Hepatocyte (in vitro differentiated cells): ENCODE measurements around the gene LYRM4. TPM values are rescaled to one million over a fixed set of nuclear protein-coding genes. Genes with fewer than 3 reads are reported as not detected.

Experiments used
- DNase-seq: peaks from one replicate; pipeline ENCODE4 v3.0.0-alpha.2; 2016; ENCODE audit warnings: low spot score
- H2AFZ ChIP-seq: fragments of 200-600 bp; sonication (generic); 2 replicates; pipeline ENCODE4 v1.6.0; 2016; ENCODE audit warnings: antibody characterized with exemption, mild to moderate bottlenecking
- H3K27ac ChIP-seq: fragments of 200-600 bp; sonication (generic); 2 replicates; pipeline ENCODE4 v1.5.1; 2016; ENCODE audit warnings: mild to moderate bottlenecking
- H3K27me3 ChIP-seq: fragments of 200-600 bp; sonication (generic); 2 replicates; pipeline ENCODE4 v1.6.1; 2016
- H3K36me3 ChIP-seq: fragments of 200-600 bp; sonication (generic); replicated peaks from 2 replicates; pipeline ENCODE4 v1.5.1; 2016; ENCODE audit warnings: low read depth; ENCODE audit not compliant: insufficient read depth
- H3K4me1 ChIP-seq: fragments of 200-600 bp; sonication (generic); 2 replicates; pipeline ENCODE4 v1.5.1; 2016; ENCODE audit warnings: mild to moderate bottlenecking, moderate library complexity; ENCODE audit not compliant: insufficient read depth
- H3K4me2 ChIP-seq: fragments of 200-600 bp; sonication (generic); 2 replicates; pipeline ENCODE4 v1.6.0; 2016
- H3K4me3 ChIP-seq: fragments of 200-600 bp; sonication (generic); 2 replicates; pipeline ENCODE4 v1.5.1; 2016; ENCODE audit warnings: mild to moderate bottlenecking
- H3K79me2 ChIP-seq: fragments of 200-600 bp; sonication (generic); 2 replicates; pipeline ENCODE4 v1.6.0; 2017; ENCODE audit warnings: mild to moderate bottlenecking
- H3K9me2 ChIP-seq: fragments of 200-600 bp; sonication (generic); replicated peaks from 2 replicates; pipeline ENCODE4 v1.6.0; 2017; ENCODE audit warnings: mild to moderate bottlenecking; ENCODE audit not compliant: insufficient read depth
- H3K9me3 ChIP-seq: fragments of 200-600 bp; sonication (generic); 2 replicates; pipeline ENCODE4 v1.5.1; 2016; ENCODE audit warnings: low read depth, mild to moderate bottlenecking
- H4K20me1 ChIP-seq: fragments of 200-600 bp; sonication (generic); 2 replicates; pipeline ENCODE4 v1.6.0; 2016; ENCODE audit warnings: mild to moderate bottlenecking; ENCODE audit not compliant: insufficient read depth, poor library complexity, severe bottlenecking
- CTCF ChIP-seq: fragments of 200-600 bp; sonication (generic); IDR thresholded peaks from 2 replicates; pipeline ENCODE4 v1.5.1; 2016; ENCODE audit warnings: antibody characterized with exemption, mild to moderate bottlenecking; ENCODE audit not compliant: poor library complexity
- EZH2 ChIP-seq: fragments of 200-600 bp; sonication (generic); IDR thresholded peaks from 2 replicates; pipeline ENCODE4 v1.6.1; 2016; ENCODE audit warnings: antibody characterized with exemption, mild to moderate bottlenecking, borderline replicate concordance
- EZH2phosphoT487 ChIP-seq: fragments of 200-600 bp; sonication (generic); IDR thresholded peaks from one replicate; pipeline ENCODE4 v1.6.1; 2018; ENCODE audit warnings: antibody characterized with exemption, mild to moderate bottlenecking, low read depth, moderate library complexity; ENCODE audit not compliant: unreplicated experiment, severe bottlenecking
- WGBS: methylation state at CpG from one replicate; pipeline ENCODE4 v1.1.6; 2016; ENCODE audit warnings: low lambda C conversion rate; ENCODE audit errors: missing lambda C conversion rate; 5-methylcytosine and 5-hydroxymethylcytosine counted together
- polyA plus RNA-seq: library from polyadenylated mRNA; unstranded; fragments of >200 nt; fragmentation: Nextera tagmentation; extraction: Ambion mirVana; gene quantifications from 2 replicates; pipeline ENCODE4 v1.2.1, GENCODE V29; 2016
- total RNA-seq: library from RNA; depleted of rRNA; stranded (reverse); fragments of >200 nt; gene quantifications from 2 replicates; pipeline ENCODE4 v1.2.3, GENCODE V29; 2014

Gene LYRM4
- total and polyA plus RNA-seq, 2 experiments from 2014 or later = 20.5 to 22.9 TPM

- no peak for DNase-seq
These were observed 26.0 kb upstream of the LYRM4 start for GRCh38 chr6:5286780-5287179.

GRCh38 chr6:5285526-5285925, 24.8 kb upstream of the LYRM4 start:
- WGBS = 80% methylated on average over 5 of the region's 5 CpGs

More at GRCh38 chr6:5286780-5287179, 26.0 kb upstream of the LYRM4 start:
- 96% methylated on average over 6 of the region's 7 CpGs for WGBS
- Histone ChIP-seq H3K4me3 (no peak overlapping the region), H2AFZ (no peak overlapping the region), H3K9me2 (no peaks in the 10 kb centered on the region), H3K4me2 (no peak overlapping the region), H3K27me3 (no peaks in the 10 kb centered on the region), H3K27ac (no peak overlapping the region), H3K9me3 (no peaks in the 10 kb centered on the region), H3K79me2 (peaks cover 8% of the 10 kb centered on the region), H4K20me1 (no peaks in the 10 kb centered on the region), H3K36me3 (no peaks in the 10 kb centered on the region), H3K4me1 (no peaks in the 10 kb centered on the region)
- TF ChIP-seq CTCF = no peak
- TF ChIP-seq EZH2phosphoT487 = no peak
- no peak for TF ChIP-seq EZH2

GRCh38 chr6:5285081-5285480, 24.3 kb upstream of the LYRM4 start:
- H4K20me1 ChIP-seq = no peaks in the 10 kb centered on the region
- H3K36me3 ChIP-seq = no peaks in the 10 kb centered on the region
- no peaks in the 10 kb centered on the region for H3K9me2 ChIP-seq
- no peaks in the 10 kb centered on the region for H3K4me1 ChIP-seq
- DNase-seq = no peak
- 93% methylated on average over 6 of the region's 6 CpGs for WGBS
- no peak overlapping the region for H3K27ac ChIP-seq
- H3K79me2 ChIP-seq = peaks cover 13% of the 10 kb centered on the region
- H3K27me3 ChIP-seq = no peaks in the 10 kb centered on the region
- no peak overlapping the region for H3K4me3 ChIP-seq
- TF ChIP-seq EZH2phosphoT487 (no peak), CTCF (no peak), EZH2 (no peak)
- H3K9me3 ChIP-seq = no peaks in the 10 kb centered on the region
- no peak overlapping the region for H2AFZ ChIP-seq
- H3K4me2 ChIP-seq = no peak overlapping the region

More at GRCh38 chr6:5285526-5285925, 24.8 kb upstream of the LYRM4 start:
- Histone ChIP-seq H3K36me3 (no peaks in the 10 kb centered on the region), H3K4me2 (no peak overlapping the region), H3K9me3 (no peaks in the 10 kb centered on the region), H3K4me3 (no peak overlapping the region), H4K20me1 (no peaks in the 10 kb centered on the region), H2AFZ (no peak overlapping the region), H3K4me1 (no peaks in the 10 kb centered on the region), H3K9me2 (no peaks in the 10 kb centered on the region), H3K27ac (no peak overlapping the region), H3K27me3 (no peaks in the 10 kb centered on the region), H3K79me2 (peaks cover 11% of the 10 kb centered on the region)
- DNase-seq = no peak
- no peak for TF ChIP-seq EZH2
- no peak for TF ChIP-seq EZH2phosphoT487
- TF ChIP-seq CTCF = no peak

GRCh38 chr6:5282191-5282623, 21.5 kb upstream of the LYRM4 start:
- Histone ChIP-seq H2AFZ (no peak overlapping the region), H3K9me3 (no peaks in the 10 kb centered on the region), H3K9me2 (no peaks in the 10 kb centered on the region), H3K27ac (no peak overlapping the region), H3K36me3 (no peaks in the 10 kb centered on the region), H3K79me2 (peaks cover 12% of the 10 kb centered on the region), H3K27me3 (no peaks in the 10 kb centered on the region), H4K20me1 (no peaks in the 10 kb centered on the region), H3K4me2 (no peak overlapping the region), H3K4me1 (no peaks in the 10 kb centered on the region), H3K4me3 (no peak overlapping the region)
- 81% methylated on average over 9 of the region's 9 CpGs for WGBS
- DNase-seq = no peak
- TF ChIP-seq CTCF (no peak), EZH2 (no peak), EZH2phosphoT487 (no peak)
